ENCODE data around the gene CCDC158. TPM values are rescaled to one million over a fixed set of nuclear protein-coding genes. Genes with fewer than 3 reads are reported as not detected.

The CCDC158 gene
- total and polyA plus RNA-seq, 2 donors (not counting 3 experiments of a cell fraction or from before 2014, with no cell fraction given) = not detected

DNA sequence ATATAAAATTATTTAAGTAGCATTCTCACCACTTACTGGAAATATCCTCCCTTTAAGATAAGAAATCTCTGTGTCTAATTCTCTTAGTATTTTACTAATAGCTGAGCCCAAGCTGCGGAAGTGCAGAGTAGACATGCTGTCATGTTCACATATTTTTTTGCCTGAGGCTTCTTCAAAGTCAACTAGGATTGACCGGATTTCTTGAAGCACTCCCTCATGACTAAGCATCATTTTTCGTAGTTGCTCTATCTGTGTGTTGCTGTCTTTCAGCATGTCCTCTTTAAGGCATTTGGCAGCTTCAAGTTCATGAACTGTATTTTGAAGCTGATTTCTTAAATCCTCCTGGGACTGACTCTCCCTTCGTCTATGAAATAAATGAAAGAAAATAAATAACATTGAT is 36.9 kb downstream of the CCDC158 start:
- Histone ChIP-seq H3K27ac (ENCODE audit: insufficient read depth, low read depth, low read length) (no peak overlapping the region), H3K4me1 (ENCODE audit: control insufficient read depth, extremely low read depth, insufficient read depth, low read length) (no peaks in the 10 kb centered on the region), H3K27me3 (ENCODE audit: control insufficient read depth in 2 of 2, insufficient read depth in 2 of 2, low read length in 2 of 2) (peaks cover 4 to 16% of the 10 kb centered on the region in 2 experiments), H3K9me3 (replicated peaks; ENCODE audit: control insufficient read depth, insufficient read depth, low read length) (no peaks in the 10 kb centered on the region), H3K4me2 (ENCODE audit: insufficient read depth, low read length) (no peak overlapping the region), H4K20me1 (replicated peaks; ENCODE audit: control insufficient read depth, extremely low read depth, insufficient read depth, low read length) (no peaks in the 10 kb centered on the region), H2AFZ (ENCODE audit: low read depth, low read length) (no peak overlapping the region), H3K9ac (replicated peaks; ENCODE audit: extremely low read depth, insufficient read depth, low read length) (no peak overlapping the region), H3K36me3 (ENCODE audit: control insufficient read depth in 2 of 2, extremely low read depth in 1 of 2, insufficient read depth in 2 of 2, low read length in 2 of 2) (no peaks in the 10 kb centered on the region), H3K4me3 (replicated peaks in 1 of 3; ENCODE audit: insufficient read depth in 1 of 3, low read depth in 1 of 3, low read length in 3 of 3) (no peak overlapping the region), H3K9me1 (replicated peaks; ENCODE audit: control insufficient read depth, extremely low read depth, insufficient read depth, low read length) (no peaks in the 10 kb centered on the region), H3K79me2 (ENCODE audit: control insufficient read depth, insufficient read depth, low read length) (no peaks in the 10 kb centered on the region)
- TF ChIP-seq JUN (IDR thresholded peaks at IDR 0.05; ENCODE audit: borderline replicate concordance, insufficient read depth, insufficient read length, low read depth) (no peak), GATA2 (IDR thresholded peaks at IDR 0.05; ENCODE audit: insufficient read depth, insufficient read length, low read depth, low read length) (no peak), FOS (IDR thresholded peaks at IDR 0.05; ENCODE audit: borderline replicate concordance, insufficient read depth, low read length) (no peak)
- TF ChIP-seq, protein P1, sequence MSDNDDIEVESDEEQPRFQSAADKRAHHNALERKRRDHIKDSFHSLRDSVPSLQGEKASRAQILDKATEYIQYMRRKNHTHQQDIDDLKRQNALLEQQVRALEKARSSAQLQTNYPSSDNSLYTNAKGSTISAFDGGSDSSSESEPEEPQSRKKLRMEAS (IDR thresholded peaks at IDR 0.05; ENCODE audit: insufficient read depth, insufficient read length) = no peak
- intact Hi-C loops (cut with micrococcal nuclease) = no loop called here
- no TSS peak for BruUV-seq (replicated peaks)
- no peak for DNase-seq (ENCODE audit: low read depth, low spot score)
- ChIA-PET POLR2A (no interaction called here), CTCF (no interaction called here)
- dilution Hi-C loops (cut with MboI; ENCODE audit: extremely low pct_ligation_motif_present, low sequenced_read_pairs) = no loop called here
- FAIRE-seq = no peak

GRCh38 chr4:76383001-76383400 is 37.9 kb downstream of the CCDC158 start:
- no TSS peak for BruUV-seq (replicated peaks)
- FAIRE-seq (no peak), DNase-seq (ENCODE audit: low read depth, low spot score) (no peak)
- Histone ChIP-seq H4K20me1 (replicated peaks; ENCODE audit: control insufficient read depth, extremely low read depth, insufficient read depth, low read length) (no peaks in the 10 kb centered on the region), H3K27me3 (ENCODE audit: control insufficient read depth in 2 of 2, insufficient read depth in 2 of 2, low read length in 2 of 2) (peaks cover 4 to 10% of the 10 kb centered on the region in 2 experiments), H3K79me2 (ENCODE audit: control insufficient read depth, insufficient read depth, low read length) (no peaks in the 10 kb centered on the region), H3K4me3 (replicated peaks in 1 of 3; ENCODE audit: insufficient read depth in 1 of 3, low read depth in 1 of 3, low read length in 3 of 3) (no peak overlapping the region), H2AFZ (ENCODE audit: low read depth, low read length) (no peak overlapping the region), H3K27ac (ENCODE audit: insufficient read depth, low read depth, low read length) (no peak overlapping the region), H3K4me1 (ENCODE audit: control insufficient read depth, extremely low read depth, insufficient read depth, low read length) (no peaks in the 10 kb centered on the region), H3K9me3 (replicated peaks; ENCODE audit: control insufficient read depth, insufficient read depth, low read length) (no peaks in the 10 kb centered on the region), H3K9ac (replicated peaks; ENCODE audit: extremely low read depth, insufficient read depth, low read length) (no peak overlapping the region), H3K4me2 (ENCODE audit: insufficient read depth, low read length) (no peak overlapping the region), H3K36me3 (ENCODE audit: control insufficient read depth in 2 of 2, extremely low read depth in 1 of 2, insufficient read depth in 2 of 2, low read length in 2 of 2) (no peaks in the 10 kb centered on the region), H3K9me1 (replicated peaks; ENCODE audit: control insufficient read depth, extremely low read depth, insufficient read depth, low read length) (no peaks in the 10 kb centered on the region)
- intact Hi-C loops (cut with micrococcal nuclease) (no loop called here), dilution Hi-C loops (cut with MboI; ENCODE audit: extremely low pct_ligation_motif_present, low sequenced_read_pairs) (no loop called here)
- CTCF ChIA-PET = interaction anchor here (1.0 to 1.1 kb wide), 2 partner anchors 196 to 203 kb away, joined by 3 to 4 read pairs; no protein-coding TSS in a partner anchor
- POLR2A ChIA-PET = no interaction called here
- TF ChIP-seq EZH2 (IDR thresholded peaks at IDR 0.05; ENCODE audit: borderline replicate concordance, low read depth, low read length, severe bottlenecking) (no peak), FOS (IDR thresholded peaks at IDR 0.05; ENCODE audit: borderline replicate concordance, insufficient read depth, low read length) (no peak), JUN (IDR thresholded peaks at IDR 0.05; ENCODE audit: borderline replicate concordance, insufficient read depth, insufficient read length, low read depth) (no peak), POLR2A (IDR thresholded peaks at IDR 0.05; ENCODE audit: low read depth, low read length) (no peak), POLR2AphosphoS5 (IDR thresholded peaks at IDR 0.05; ENCODE audit: insufficient read depth, low read depth, low read length) (no peak), CTCF (IDR thresholded peaks at IDR 0.05; ENCODE audit: extremely low read depth in 1 of 2, insufficient read depth in 1 of 2, low read depth in 1 of 2, low read length in 2 of 2) (no peak), GATA2 (IDR thresholded peaks at IDR 0.05; ENCODE audit: insufficient read depth, insufficient read length, low read depth, low read length) (no peak), MYC (IDR thresholded peaks at IDR 0.05; ENCODE audit: low read depth, low read length) (no peak)
- TF ChIP-seq, protein P1 (IDR thresholded peaks at IDR 0.05; ENCODE audit: insufficient read depth, insufficient read length) = no peak

Data from endothelial cell of umbilical vein (primary cell).